IMR-90 (cell line): ENCODE measurements around the gene TPCN1. TPM values are rescaled to one million over a fixed set of nuclear protein-coding genes. Genes with fewer than 3 reads are reported as not detected.

Source experiments
- ATAC-seq: fragments of 200-7000 bp; cut with Tn5 transposase; 2 replicates; pipeline ENCODE4 v1.9.1; 2020; ENCODE audit warnings: low read depth, mild to moderate bottlenecking, moderate library complexity
- BruUV-seq: library from RNA; stranded (reverse); fragments of 400-500 nt; replicated peaks from 2 replicates; lab custom pipeline; 2021; lab: Mats Ljungman, UMichigan
- CTCF ChIA-PET: fragments of 300-600 bp; formaldehyde crosslinking; extraction: SDS; loops from one replicate; lab custom pipeline; 2021; ENCODE audit warnings: antibody characterized with exemption; lab: Yijun Ruan, JAX
- POLR2A ChIA-PET: fragments of 300-600 bp; sonication (Branson Sonifier 250); formaldehyde crosslinking; loops from one replicate; lab custom pipeline; 2022; ENCODE audit warnings: antibody characterized with exemption; ENCODE audit not compliant: unreplicated experiment; lab: Charles Lee
- DNase-seq: peaks from one replicate; pipeline ENCODE4 v3.0.0; 2013
- H2AFZ ChIP-seq: replicated peaks from 2 replicates; pipeline ENCODE3; 2013; ENCODE audit warnings: low read length, mild to moderate bottlenecking; ENCODE audit not compliant: poor library complexity
- H2AK5ac ChIP-seq: 2 replicates; pipeline ENCODE4 v1.6.1; 2013; ENCODE audit warnings: low read depth, low read length, inconsistent platforms
- H2AK9ac ChIP-seq: replicated peaks from 2 replicates; pipeline ENCODE3; 2013; ENCODE audit warnings: mild to moderate bottlenecking, low read depth, low read length, moderate library complexity; ENCODE audit not compliant: poor library complexity
- H2BK120ac ChIP-seq: 2 replicates; pipeline ENCODE4 v1.6.1; 2013; ENCODE audit warnings: low read depth, low read length, inconsistent platforms
- H2BK15ac ChIP-seq: 3 replicates; pipeline ENCODE4 v1.6.1; 2013; ENCODE audit warnings: low read depth, low read length, inconsistent platforms
- H2BK20ac ChIP-seq: 2 replicates; pipeline ENCODE4 v1.6.1; 2013; ENCODE audit warnings: low read depth, mild to moderate bottlenecking, inconsistent platforms, low read length, moderate library complexity
- H2BK5ac ChIP-seq: 2 replicates; pipeline ENCODE4 v1.6.1; 2013; ENCODE audit warnings: mild to moderate bottlenecking, low read depth, low read length, inconsistent platforms; ENCODE audit not compliant: poor library complexity, severe bottlenecking
- H3K14ac ChIP-seq: replicated peaks from 2 replicates; pipeline ENCODE4 v1.6.1; 2013; ENCODE audit warnings: low read depth, low read length, inconsistent platforms
- H3K18ac ChIP-seq: 2 replicates; pipeline ENCODE4 v1.6.1; 2013; ENCODE audit warnings: low read depth, low read length, control low read depth
- H3K23ac ChIP-seq: 2 replicates; pipeline ENCODE4 v1.6.1; 2013; ENCODE audit warnings: low read depth, low read length, inconsistent platforms
- H3K27ac ChIP-seq: 2 replicates; pipeline ENCODE4 v1.5.1; 2013; ENCODE audit warnings: mild to moderate bottlenecking, control low read depth, low read length; ENCODE audit not compliant: insufficient read depth
- H3K27me3 ChIP-seq: 2 replicates; pipeline ENCODE4 v1.6.1; 2013; ENCODE audit warnings: low read length; ENCODE audit not compliant: control insufficient read depth, insufficient read depth
- H3K36me3 ChIP-seq: 2 replicates; pipeline ENCODE4 v1.6.1; 2013; ENCODE audit warnings: low read length, mixed read lengths; ENCODE audit not compliant: control insufficient read depth, insufficient read depth
- H3K4ac ChIP-seq: 2 replicates; pipeline ENCODE4 v1.6.1; 2013; ENCODE audit warnings: low read depth, low read length, inconsistent platforms
- H3K4me1 ChIP-seq: 2 replicates; pipeline ENCODE4 v1.6.1; 2013; ENCODE audit warnings: low read length, mixed read lengths; ENCODE audit not compliant: control insufficient read depth, insufficient read depth
- H3K4me2 ChIP-seq: 2 replicates; pipeline ENCODE4 v1.6.1; 2013; ENCODE audit warnings: low read depth, mild to moderate bottlenecking, control low read depth, low read length, moderate library complexity
- H3K4me3 ChIP-seq: 2 replicates; pipeline ENCODE4 v1.5.1; 2013; ENCODE audit warnings: low read depth, mild to moderate bottlenecking, control low read depth, low read length, moderate library complexity; ENCODE audit not compliant: insufficient read depth
- H3K56ac ChIP-seq: 2 replicates; pipeline ENCODE4 v1.6.1; 2013; ENCODE audit warnings: low read length, inconsistent platforms; ENCODE audit not compliant: insufficient read depth; ENCODE audit errors: extremely low read depth
- H3K79me1 ChIP-seq, 2 experiments: 2 replicates each; pipeline ENCODE4 v1.6.1; 2013; ENCODE audit warnings: low read length in 2 of 2, inconsistent platforms in 1 of 2, low read depth in 1 of 2
- H3K9ac ChIP-seq: 2 replicates; pipeline ENCODE4 v1.6.1; 2013; ENCODE audit warnings: low read depth, low read length, control low read depth
- H3K9me1 ChIP-seq: 2 replicates; pipeline ENCODE4 v1.6.1; 2013; ENCODE audit warnings: low read length, inconsistent platforms; ENCODE audit not compliant: insufficient read depth
- H3K9me3 ChIP-seq: 2 replicates; pipeline ENCODE4 v1.6.1; 2013; ENCODE audit warnings: low read length; ENCODE audit not compliant: control insufficient read depth, insufficient read depth
- H4K20me1 ChIP-seq: 2 replicates; pipeline ENCODE4 v1.6.1; 2013; ENCODE audit warnings: low read length, inconsistent platforms; ENCODE audit not compliant: insufficient read depth
- H4K5ac ChIP-seq: 2 replicates; pipeline ENCODE4 v1.6.1; 2013; ENCODE audit warnings: mild to moderate bottlenecking, low read depth, low read length, control low read depth
- H4K8ac ChIP-seq, 2 experiments: 2 replicates each; pipeline ENCODE4 v1.6.1; 2013; ENCODE audit warnings: low read depth in 2 of 2, low read length in 2 of 2, control low read depth in 1 of 2, inconsistent platforms in 1 of 2
- H4K91ac ChIP-seq: 2 replicates; pipeline ENCODE4 v1.6.1; 2013; ENCODE audit warnings: low read depth, low read length, inconsistent platforms; ENCODE audit not compliant: insufficient read depth
- CEBPB ChIP-seq: IDR thresholded peaks from 2 replicates; pipeline ENCODE4 v1.6.1; 2012; ENCODE audit warnings: low read depth, low read length, improper control_type of control experiment
- WGBS, 2 experiments: methylation state at CpG; one replicate each; pipeline versions ENCODE4 v1.1.5 to v1.1.7; 2013; ENCODE audit warnings: missing lambda C conversion rate in 2 of 2; ENCODE audit not compliant: insufficient read length in 1 of 2; ENCODE audit errors: extremely low coverage in 2 of 2; 5-methylcytosine and 5-hydroxymethylcytosine counted together
- dilution Hi-C: fragments of 300-500 bp; cut with HindIII; formaldehyde crosslinking; loops from one replicate; pipeline ENCODE4 v1.14.3; 2018; ENCODE audit warnings: low sequenced_read_pairs; ENCODE audit not compliant: unreplicated experiment
- in situ Hi-C: fragments of 300-500 bp; cut with MboI; formaldehyde crosslinking; loops from 3 replicates; pipeline ENCODE4 v1.14.3; 2019; ENCODE audit warnings: low sequenced_read_pairs, inconsistent platforms, mixed read lengths
- intact Hi-C: fragments of 100-400 bp; cut with micrococcal nuclease; formaldehyde crosslinking; loops from 2 replicates; pipeline ENCODE4 v1.10.0; 2022
- polyA plus RNA-seq, 3 experiments: library from polyadenylated mRNA; depleted of rRNA; stranded (reverse); fragments of >200 nt; gene quantifications; 2 replicates each; pipeline ENCODE4 v1.2.3, GENCODE V29; 2012; ENCODE audit warnings: low replicate concordance in 1 of 3
- total RNA-seq: library from RNA; depleted of rRNA; stranded (reverse); fragments of >200 nt; gene quantifications from 2 replicates; pipeline ENCODE4 v1.2.3, GENCODE V29; 2012
- TF ChIP-seq, protein P1 (sequence below): fragments of 150-350 bp; IDR thresholded peaks from 2 replicates; pipeline ENCODE4 v1.6.1; 2017; ENCODE audit warnings: mild to moderate bottlenecking, antibody characterized with exemption, low read length, low read depth

The TPCN1 gene
- total and polyA plus RNA-seq, 2 of the 4 experiments (the other 2 are of a cell fraction), result 2.0 to 13.2 TPM

DNA sequence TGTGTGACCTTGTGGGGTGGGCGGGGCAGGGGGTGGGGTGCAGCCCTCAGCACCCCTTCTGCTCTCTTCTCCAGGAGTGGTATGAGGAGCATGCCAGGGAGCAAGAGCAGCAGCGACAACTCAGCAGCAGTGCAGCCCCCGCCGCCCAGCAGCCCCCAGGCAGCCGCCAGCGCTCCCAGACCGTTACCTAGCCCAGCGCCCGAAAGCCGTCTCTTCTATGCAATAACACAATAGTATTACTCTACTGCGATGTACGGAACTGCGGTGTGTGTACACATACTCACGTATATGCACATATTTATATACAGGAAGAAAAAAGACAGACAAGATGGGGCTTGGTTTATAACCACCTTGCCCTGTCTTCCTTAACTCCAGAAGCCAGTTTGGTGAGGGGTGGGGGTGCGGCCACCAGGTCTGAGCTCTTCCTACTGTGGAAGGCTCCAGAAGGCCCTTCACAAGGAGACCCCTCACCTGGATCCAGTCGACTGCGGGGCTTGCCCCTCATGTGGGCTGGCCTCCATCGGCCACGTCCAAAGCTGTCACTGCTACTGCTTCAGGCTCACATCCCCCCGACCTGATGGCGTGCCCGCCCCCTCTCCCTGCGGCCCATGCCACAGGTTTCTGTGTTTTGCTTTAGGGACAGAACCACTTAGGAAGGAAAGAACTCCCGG is 74.8 kb downstream of the TPCN1 start:
- in situ Hi-C loops, result no loop called here
- CTCF ChIA-PET, result no interaction called here

More for the DNA sequence above, 74.8 kb downstream of the TPCN1 start:
- TF ChIP-seq, protein P1, sequence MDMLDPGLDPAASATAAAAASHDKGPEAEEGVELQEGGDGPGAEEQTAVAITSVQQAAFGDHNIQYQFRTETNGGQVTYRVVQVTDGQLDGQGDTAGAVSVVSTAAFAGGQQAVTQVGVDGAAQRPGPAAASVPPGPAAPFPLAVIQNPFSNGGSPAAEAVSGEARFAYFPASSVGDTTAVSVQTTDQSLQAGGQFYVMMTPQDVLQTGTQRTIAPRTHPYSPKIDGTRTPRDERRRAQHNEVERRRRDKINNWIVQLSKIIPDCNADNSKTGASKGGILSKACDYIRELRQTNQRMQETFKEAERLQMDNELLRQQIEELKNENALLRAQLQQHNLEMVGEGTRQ, result no peak
- TF ChIP-seq CEBPB, result no peak
- Histone ChIP-seq H3K36me3 (peaks cover 12% of the 10 kb centered on the region; the same call in 1 of the 2 replicates), H3K4me1 (peaks cover 21% of the 10 kb centered on the region), H2AK9ac (no peak overlapping the region), H3K27me3 (no peaks in the 10 kb centered on the region), H3K14ac (no peak overlapping the region), H3K27ac (no peak overlapping the region), H2AK5ac (no peak overlapping the region), H3K23ac (no peak overlapping the region), H2BK15ac (no peak overlapping the region), H3K18ac (no peak overlapping the region), H4K20me1 (no peaks in the 10 kb centered on the region), H2AFZ (no peak overlapping the region), H3K79me1 (no peaks in the 10 kb centered on the region), H3K9ac (no peak overlapping the region), H3K4me3 (no peak overlapping the region), H2BK120ac (no peak overlapping the region), H2BK5ac (no peak overlapping the region), H4K91ac (no peak overlapping the region), H3K4me2 (no peak overlapping the region), H3K4ac (no peak overlapping the region), H4K8ac (no peak overlapping the region), H3K9me3 (no peaks in the 10 kb centered on the region), H3K9me1 (peaks cover 14% of the 10 kb centered on the region; the same call in 1 of the 2 replicates), H4K5ac (no peak overlapping the region), H3K56ac (no peak overlapping the region), H2BK20ac (no peak overlapping the region)
- WGBS, 2 experiments, result no CpG with 5 or more reads among the region's 24 CpGs
- ATAC-seq (no peak), DNase-seq (no peak)
- BruUV-seq, result no TSS peak
- POLR2A ChIA-PET, result no interaction called here
- dilution Hi-C loops (no loop called here), intact Hi-C loops (loop anchor here (5.0 kb wide), 1 partner anchor 99 kb away; no protein-coding TSS in a partner anchor)
